ENCODE data around the gene GAL3ST2. TPM values are rescaled to one million over a fixed set of nuclear protein-coding genes. Genes with fewer than 3 reads are reported as not detected.

Gene GAL3ST2
- total and polyA plus RNA-seq, 5 donors, result 0.09 to 0.29 (median 0.23) TPM; not detected in 2

DNA sequence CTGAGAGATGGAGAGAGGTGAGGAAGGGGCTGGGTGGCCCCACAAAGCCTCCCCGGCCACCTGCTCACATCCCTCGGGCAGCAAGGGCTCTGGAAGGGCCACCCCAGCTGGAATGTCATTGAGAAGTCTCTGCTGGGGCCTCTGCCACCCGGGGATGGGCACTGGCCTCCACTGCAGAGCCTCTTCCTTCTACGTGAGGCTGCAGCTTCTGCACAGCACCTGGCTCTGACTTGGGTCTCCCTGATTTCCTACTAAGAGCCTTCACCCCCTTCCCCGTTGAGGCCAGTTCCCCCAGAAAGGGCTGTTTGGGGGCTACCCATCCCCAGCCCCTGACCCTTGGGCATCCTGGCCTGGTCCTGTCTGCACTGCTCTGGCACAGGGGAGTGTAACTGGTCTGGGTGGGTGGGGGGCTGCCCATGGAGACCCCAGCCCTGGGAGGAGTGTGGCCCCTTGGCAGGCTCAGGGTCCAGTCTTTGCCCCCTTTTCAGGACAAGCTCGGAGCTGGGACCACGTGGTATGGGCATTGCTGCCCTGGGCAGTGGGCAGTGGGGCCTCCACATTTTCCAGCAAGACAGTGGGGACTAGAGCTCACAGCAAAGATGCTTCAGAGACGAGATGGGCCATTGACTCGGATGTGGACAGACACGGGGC, 76.5 kb downstream of the GAL3ST2 start:
- no peaks in the 10 kb centered on the region for H3K9me3 ChIP-seq (ENCODE audit: control insufficient read depth, low read length)
- DNase-seq (peak in 1 of 3 donors; percentile 35), ATAC-seq (no peak)
- no peak overlapping the region for H3K27ac ChIP-seq (ENCODE audit: low read length)
- H3K4me3 ChIP-seq (ENCODE audit: low read length), result no peak overlapping the region
- no peaks in the 10 kb centered on the region for H3K4me1 ChIP-seq (ENCODE audit: control insufficient read depth, insufficient read depth, low read length)
- H3K27me3 ChIP-seq (ENCODE audit: control insufficient read depth, insufficient read depth), result no peaks in the 10 kb centered on the region
- intact Hi-C loops (cut with DNase I), result no loop called here
- 94% methylated on average over 10 of the region's 10 CpGs for WGBS

Other genes starting within 250 kb of the GAL3ST2 start
- gene BOK, start 218.1 kb upstream of the GAL3ST2 start, total RNA-seq, result 10 to 100 TPM in 1 of 4 donors, 1 to 10 TPM in 3; 2.8 to 15.0 (median 3.9) TPM
- 3.5 TPM for gene BOK, start 218.1 kb upstream of the GAL3ST2 start, polyA plus RNA-seq
- 100 to 1,000 TPM in 1 of 4 donors, 10 to 100 TPM in 3; 74.2 to 103 (median 90.3) TPM for gene THAP4, start 139.7 kb upstream of the GAL3ST2 start, total RNA-seq
- 126 TPM for gene THAP4, start 139.7 kb upstream of the GAL3ST2 start, polyA plus RNA-seq
- 10 to 100 TPM; 46.5 to 53.8 (median 47.5) TPM for gene ATG4B, start 139.1 kb upstream of the GAL3ST2 start, total RNA-seq
- 40.3 TPM for gene ATG4B, start 139.1 kb upstream of the GAL3ST2 start, polyA plus RNA-seq
- gene DTYMK, start 90.0 kb upstream of the GAL3ST2 start, total RNA-seq, result 10 to 100 TPM in 1 of 4 donors, 1 to 10 TPM in 3; 7.3 to 11.4 (median 9.1) TPM
- 10.9 TPM for gene DTYMK, start 90.0 kb upstream of the GAL3ST2 start, polyA plus RNA-seq
- gene ING5, start 74.8 kb upstream of the GAL3ST2 start, total RNA-seq, result 10 to 100 TPM; 20.8 to 21.7 (median 21.0) TPM
- gene ING5, start 74.8 kb upstream of the GAL3ST2 start, polyA plus RNA-seq, result 25.6 TPM
- gene D2HGDH, start 42.2 kb upstream of the GAL3ST2 start, total RNA-seq, result 10 to 100 TPM; 16.1 to 22.3 (median 18.3) TPM
- gene D2HGDH, start 42.2 kb upstream of the GAL3ST2 start, polyA plus RNA-seq, result 16.0 TPM
- 1 to 10 TPM in 1 of 4 donors, under 1 TPM in 2, not detected in 1; 0.17 to 1.4 (median 0.84) TPM for gene NEU4, start 32.4 kb downstream of the GAL3ST2 start, total RNA-seq
- gene NEU4, start 32.4 kb downstream of the GAL3ST2 start, polyA plus RNA-seq, result 0.68 TPM
- 1 to 10 TPM; 5.2 to 6.8 (median 5.4) TPM for gene PDCD1, start 82.1 kb downstream of the GAL3ST2 start, total RNA-seq
- 7.4 TPM for gene PDCD1, start 82.1 kb downstream of the GAL3ST2 start, polyA plus RNA-seq
- gene RTP5, start 92.9 kb downstream of the GAL3ST2 start, total RNA-seq, result not detected
- gene RTP5, start 92.9 kb downstream of the GAL3ST2 start, polyA plus RNA-seq, result 0.05 TPM

All from right cardiac atrium (tissue), 5 donors.